GM21723 (cell line): ENCODE data around the gene CXorf49B.

Experiments
- ATAC-seq: cut with Tn5 transposase; IDR thresholded peaks from one replicate; pipeline ENCODE4 v1.9.1; 2021; ENCODE audit warnings: mild to moderate bottlenecking, moderate library complexity; ENCODE audit not compliant: unreplicated experiment

The CXorf49B gene

DNA sequence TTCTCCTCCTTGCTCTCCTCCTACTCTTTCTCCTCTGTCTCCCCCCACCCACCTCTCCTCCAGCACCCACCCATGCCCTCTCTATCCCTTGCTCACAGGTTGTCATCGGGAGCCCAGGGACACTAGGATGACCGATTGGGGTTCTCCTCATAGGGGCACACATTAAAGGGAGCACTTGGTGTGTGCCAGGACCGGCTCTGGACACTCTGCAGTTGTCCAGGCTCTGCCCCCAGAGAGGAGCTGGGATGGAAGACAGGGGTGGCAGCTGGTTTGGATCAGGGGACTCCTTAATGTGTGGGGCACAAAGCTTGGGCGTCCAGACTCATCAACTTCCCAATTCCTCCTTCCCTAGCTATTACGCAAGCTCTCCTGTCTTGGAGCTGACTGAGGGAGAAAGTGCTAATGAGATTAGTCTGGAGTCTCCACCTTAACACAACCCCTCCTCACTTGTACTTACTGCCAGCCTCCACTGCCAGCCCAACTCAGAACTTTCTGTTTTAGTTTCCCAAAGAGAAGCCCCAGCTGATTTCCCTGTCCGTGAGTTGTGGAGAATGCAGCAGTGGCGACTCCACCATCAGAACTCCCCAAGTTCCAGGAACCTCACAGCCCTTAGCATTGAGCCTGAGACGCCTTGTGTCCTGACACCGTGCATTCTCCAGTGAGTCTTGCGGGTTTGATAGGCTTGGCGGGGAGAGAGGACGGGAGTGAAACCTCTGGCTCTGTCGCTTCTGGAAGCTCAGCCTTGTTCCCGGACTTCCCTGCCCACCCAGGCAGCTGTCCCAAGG lies 52.2 kb downstream of the CXorf49B start:
- ATAC-seq, result no peak

- ATAC-seq, result no peak
These were observed 52.7 kb downstream of the CXorf49B start for GRCh38 chrX:71815906-71816156.
